Endothelial cell of umbilical vein (primary cell): ENCODE measurements around the gene SDF4. TPM values are rescaled to one million over a fixed set of nuclear protein-coding genes. Genes with fewer than 3 reads are reported as not detected.

Source experiments
- BruUV-seq: library from RNA; stranded (reverse); fragments of 400-500 nt; replicated peaks from 2 replicates; lab custom pipeline; 2021; lab: Mats Ljungman, UMichigan
- CTCF ChIA-PET: fragments of 300-600, 350-600 bp; sonication (Branson Sonifier 250); formaldehyde crosslinking; loops from one replicate; lab custom pipeline; 2021; ENCODE audit warnings: antibody characterized with exemption, inconsistent platforms; lab: Charles Lee
- POLR2A ChIA-PET: fragments of 300-600, 350-600 bp; sonication (Branson Sonifier 250); formaldehyde crosslinking; loops from one replicate; lab custom pipeline; 2021; ENCODE audit warnings: antibody characterized with exemption, inconsistent platforms; lab: Charles Lee
- DNase-seq: peaks from one replicate; pipeline ENCODE4 v3.0.0-alpha.2; 2011; ENCODE audit warnings: low read depth, low spot score
- FAIRE-seq: peaks from 2 replicates; lab custom pipeline; 2011; peaks lifted over from hg19 to GRCh38; lab: Jason Lieb, UNC
- H2AFZ ChIP-seq: 2 replicates; pipeline ENCODE4 v1.6.0; 2012; ENCODE audit warnings: low read depth, low read length, control low read depth, inconsistent platforms
- H3K27ac ChIP-seq: 2 replicates; pipeline ENCODE4 v1.5.1; 2011; ENCODE audit warnings: low read depth, mild to moderate bottlenecking, control low read depth, low read length, moderate library complexity; ENCODE audit not compliant: insufficient read depth
- H3K27me3 ChIP-seq, 2 experiments: 2 replicates each; pipeline versions ENCODE4 v1.6.0 to v1.6.1; 2011; ENCODE audit warnings: low read length in 2 of 2, mixed read lengths in 1 of 2; ENCODE audit not compliant: control insufficient read depth in 2 of 2, insufficient read depth in 2 of 2
- H3K36me3 ChIP-seq, 2 experiments: 2 replicates in 1 of 2; 3 replicates in 1 of 2; pipeline ENCODE4 v1.5.1; 2011; ENCODE audit warnings: low read length in 2 of 2, mild to moderate bottlenecking in 1 of 2, moderate library complexity in 1 of 2; ENCODE audit not compliant: control insufficient read depth in 2 of 2, insufficient read depth in 2 of 2; ENCODE audit errors: extremely low read depth in 1 of 2
- H3K4me1 ChIP-seq: 3 replicates; pipeline ENCODE4 v1.5.1; 2011; ENCODE audit warnings: mild to moderate bottlenecking, low read length; ENCODE audit not compliant: control insufficient read depth, insufficient read depth; ENCODE audit errors: extremely low read depth
- H3K4me2 ChIP-seq: 2 replicates; pipeline ENCODE4 v1.6.1; 2011; ENCODE audit warnings: low read length, control low read depth, mixed read lengths; ENCODE audit not compliant: insufficient read depth
- H3K4me3 ChIP-seq, 3 experiments: fragments of 200-600 bp in 1 of 3; sonication (generic), shearing (Covaris generic) in 1 of 3; replicated peaks in 1 of 3; 2 replicates each; pipeline ENCODE4 v1.5.1; 2011 to 2016; ENCODE audit warnings: control low read depth in 3 of 3, low read length in 3 of 3, mild to moderate bottlenecking in 2 of 3, inconsistent platforms in 1 of 3, low read depth in 1 of 3, moderate library complexity in 1 of 3; ENCODE audit not compliant: insufficient read depth in 1 of 3
- H3K79me2 ChIP-seq: 2 replicates; pipeline ENCODE4 v1.6.0; 2012; ENCODE audit warnings: low read length, inconsistent platforms; ENCODE audit not compliant: control insufficient read depth, insufficient read depth
- H3K9ac ChIP-seq: replicated peaks from 2 replicates; pipeline ENCODE3; 2011; ENCODE audit warnings: low read length, control low read depth; ENCODE audit not compliant: insufficient read depth; ENCODE audit errors: extremely low read depth
- H3K9me1 ChIP-seq: replicated peaks from 3 replicates; pipeline ENCODE4 v1.6.0; 2011; ENCODE audit warnings: mild to moderate bottlenecking, low read length; ENCODE audit not compliant: control insufficient read depth, insufficient read depth; ENCODE audit errors: extremely low read depth
- H3K9me3 ChIP-seq: replicated peaks from 2 replicates; pipeline ENCODE4 v1.5.1; 2012; ENCODE audit warnings: low read length, inconsistent platforms; ENCODE audit not compliant: control insufficient read depth, insufficient read depth
- H4K20me1 ChIP-seq: replicated peaks from 2 replicates; pipeline ENCODE3; 2011; ENCODE audit warnings: mild to moderate bottlenecking, low read length; ENCODE audit not compliant: control insufficient read depth, insufficient read depth; ENCODE audit errors: extremely low read depth
- CTCF ChIP-seq, 2 donors: IDR thresholded peaks; 1 replicate in 1 of 2; 2 replicates in 1 of 2; pipeline ENCODE4 v1.5.1; 2011; ENCODE audit warnings: low read length in 2 of 2, mild to moderate bottlenecking in 2 of 2, moderate library complexity in 2 of 2, control low read depth in 1 of 2, inconsistent platforms in 1 of 2, low read depth in 1 of 2; ENCODE audit not compliant: insufficient read depth in 1 of 2; ENCODE audit errors: extremely low read depth in 1 of 2
- EZH2 ChIP-seq: IDR thresholded peaks from 2 replicates; pipeline ENCODE4 v1.6.1; 2012; ENCODE audit warnings: borderline replicate concordance, low read depth, mild to moderate bottlenecking, moderate library complexity, low read length, inconsistent platforms; ENCODE audit not compliant: severe bottlenecking
- JUN ChIP-seq: IDR thresholded peaks from 2 replicates; pipeline ENCODE4 v1.6.1; 2011; ENCODE audit warnings: borderline replicate concordance, low read depth; ENCODE audit not compliant: insufficient read length, insufficient read depth
- POLR2A ChIP-seq: IDR thresholded peaks from 2 replicates; pipeline ENCODE4 v1.6.1; 2012; ENCODE audit warnings: low read depth, mild to moderate bottlenecking, control low read depth, low read length
- dilution Hi-C: fragments of 300-500 bp; cut with MboI; formaldehyde crosslinking; loops from one replicate; pipeline ENCODE4 v1.15.0; 2019; ENCODE audit warnings: low sequenced_read_pairs; ENCODE audit not compliant: extremely low pct_ligation_motif_present
- intact Hi-C: fragments of 100-400 bp; cut with micrococcal nuclease; formaldehyde crosslinking; loops from one replicate; pipeline ENCODE4 v1.10.0; 2022
- polyA plus RNA-seq, 4 experiments: library from polyadenylated mRNA; depleted of rRNA in 3 of 4; stranded (reverse) in 3 of 4; unstranded in 1 of 4; fragments of >200 nt; gene quantifications; 2 replicates each; pipeline versions ENCODE4 v1.2.1 to v1.2.3, GENCODE V29; 2011 to 2012; ENCODE audit warnings: missing spikeins in 1 of 4
- total RNA-seq: library from RNA; stranded (reverse); gene quantifications from 2 replicates; pipeline ENCODE4 v1.2.3, GENCODE V29; 2021

The SDF4 gene
- total and polyA plus RNA-seq, 2 donors (not counting 3 experiments of a cell fraction or from before 2014, with no cell fraction given): 175 to 185 TPM

- POLR2A ChIA-PET: no interaction called here
These were observed 3.6 kb downstream of the SDF4 start for GRCh38 chr1:1228187-1228586.

GRCh38 chr1:1227386-1227785 lies 4.4 kb downstream of the SDF4 start:
- H3K27ac ChIP-seq: no peak overlapping the region
- H2AFZ ChIP-seq: no peak overlapping the region
- FAIRE-seq (no peak), DNase-seq (no peak)
- dilution Hi-C loops (no loop called here), intact Hi-C loops (no loop called here)
- no peak overlapping the region for H3K9ac ChIP-seq
- H3K4me3 ChIP-seq: no peak overlapping the region
- TF ChIP-seq POLR2A (no peak), JUN (no peak)
- no peaks in the 10 kb centered on the region for H3K9me1 ChIP-seq
- peaks cover 58% of the 10 kb centered on the region for H3K79me2 ChIP-seq
- ChIA-PET CTCF (interaction anchor here (1.4 kb wide), 1 partner anchor 105 kb away, joined by 5 read pairs; no protein-coding TSS in a partner anchor), POLR2A (no interaction called here)
- no peaks in the 10 kb centered on the region for H3K27me3 ChIP-seq
- no TSS peak for BruUV-seq
- no peaks in the 10 kb centered on the region for H4K20me1 ChIP-seq
- H3K36me3 ChIP-seq: peaks cover 6 to 37% of the 10 kb centered on the region in 2 experiments
- H3K4me2 ChIP-seq: no peak overlapping the region
- H3K4me1 ChIP-seq: peaks cover 6% of the 10 kb centered on the region
- H3K9me3 ChIP-seq: no peaks in the 10 kb centered on the region

More at GRCh38 chr1:1228187-1228586, 3.6 kb downstream of the SDF4 start:
- no peak overlapping the region for H3K27ac ChIP-seq
- CTCF ChIA-PET: no interaction called here
- H3K79me2 ChIP-seq: peaks cover 64% of the 10 kb centered on the region
- no peak overlapping the region for H3K4me2 ChIP-seq
- H3K9me1 ChIP-seq: no peaks in the 10 kb centered on the region
- no peaks in the 10 kb centered on the region for H3K27me3 ChIP-seq
- no peak for TF ChIP-seq EZH2
- no peak for TF ChIP-seq POLR2A
- no peak for TF ChIP-seq CTCF (IDR thresholded peaks at IDR 0.05; ENCODE audit: extremely low read depth in 1 of 2, insufficient read depth in 1 of 2, low read depth in 1 of 2, low read length in 2 of 2)
- H3K9me3 ChIP-seq: no peaks in the 10 kb centered on the region
- no peak overlapping the region for H3K4me3 ChIP-seq
- FAIRE-seq: no peak
- DNase-seq: no peak
- intact Hi-C loops: no loop called here
- dilution Hi-C loops: no loop called here
- H3K9ac ChIP-seq: no peak overlapping the region
- H4K20me1 ChIP-seq: no peaks in the 10 kb centered on the region
- peaks cover 6% of the 10 kb centered on the region for H3K4me1 ChIP-seq
- no peak overlapping the region for H2AFZ ChIP-seq
- H3K36me3 ChIP-seq: peaks cover 6 to 29% of the 10 kb centered on the region in 2 experiments
- BruUV-seq: no TSS peak
